Stimulated activated memory B cell treated with anti-CD40 and anti-IgM and Interleukin-4, amounts not matched to agents 10 μg/mL and 1 μg/mL and 100 μg/mL, for 72 hours (primary cell): Measurements from ENCODE around the gene MARVELD3.
"Not testable (repeated sequence)": the region's sequence is repeated elsewhere in the genome, so short reads cannot be mapped to it uniquely, and the experiment has no call there.

Source experiments
- ATAC-seq: fragments of 150-1000 bp; cut with Tn5 transposase; 2 replicates; pipeline ENCODE4 v1.10.0; 2021
- H3K27ac Mint-ChIP-seq: one replicate; pipeline ENCODE4 v1.8.0; 2022; ENCODE audit warnings: mild to moderate bottlenecking, mixed read lengths
- H3K27me3 Mint-ChIP-seq: one replicate; pipeline ENCODE4 v1.8.0; 2022; ENCODE audit warnings: mixed read lengths
- H3K36me3 Mint-ChIP-seq: one replicate; pipeline ENCODE4 v1.8.0; 2022; ENCODE audit warnings: mixed read lengths
- H3K4me1 Mint-ChIP-seq: one replicate; pipeline ENCODE4 v1.8.0; 2022; ENCODE audit warnings: mixed read lengths
- H3K4me3 Mint-ChIP-seq: one replicate; pipeline ENCODE4 v1.8.0; 2022; ENCODE audit warnings: mild to moderate bottlenecking, moderate library complexity, mixed read lengths
- H3K9me3 Mint-ChIP-seq: one replicate; pipeline ENCODE4 v1.8.0; 2022; ENCODE audit warnings: mixed read lengths

Gene MARVELD3, protein sequence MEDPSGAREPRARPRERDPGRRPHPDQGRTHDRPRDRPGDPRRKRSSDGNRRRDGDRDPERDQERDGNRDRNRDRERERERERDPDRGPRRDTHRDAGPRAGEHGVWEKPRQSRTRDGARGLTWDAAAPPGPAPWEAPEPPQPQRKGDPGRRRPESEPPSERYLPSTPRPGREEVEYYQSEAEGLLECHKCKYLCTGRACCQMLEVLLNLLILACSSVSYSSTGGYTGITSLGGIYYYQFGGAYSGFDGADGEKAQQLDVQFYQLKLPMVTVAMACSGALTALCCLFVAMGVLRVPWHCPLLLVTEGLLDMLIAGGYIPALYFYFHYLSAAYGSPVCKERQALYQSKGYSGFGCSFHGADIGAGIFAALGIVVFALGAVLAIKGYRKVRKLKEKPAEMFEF

DNA sequence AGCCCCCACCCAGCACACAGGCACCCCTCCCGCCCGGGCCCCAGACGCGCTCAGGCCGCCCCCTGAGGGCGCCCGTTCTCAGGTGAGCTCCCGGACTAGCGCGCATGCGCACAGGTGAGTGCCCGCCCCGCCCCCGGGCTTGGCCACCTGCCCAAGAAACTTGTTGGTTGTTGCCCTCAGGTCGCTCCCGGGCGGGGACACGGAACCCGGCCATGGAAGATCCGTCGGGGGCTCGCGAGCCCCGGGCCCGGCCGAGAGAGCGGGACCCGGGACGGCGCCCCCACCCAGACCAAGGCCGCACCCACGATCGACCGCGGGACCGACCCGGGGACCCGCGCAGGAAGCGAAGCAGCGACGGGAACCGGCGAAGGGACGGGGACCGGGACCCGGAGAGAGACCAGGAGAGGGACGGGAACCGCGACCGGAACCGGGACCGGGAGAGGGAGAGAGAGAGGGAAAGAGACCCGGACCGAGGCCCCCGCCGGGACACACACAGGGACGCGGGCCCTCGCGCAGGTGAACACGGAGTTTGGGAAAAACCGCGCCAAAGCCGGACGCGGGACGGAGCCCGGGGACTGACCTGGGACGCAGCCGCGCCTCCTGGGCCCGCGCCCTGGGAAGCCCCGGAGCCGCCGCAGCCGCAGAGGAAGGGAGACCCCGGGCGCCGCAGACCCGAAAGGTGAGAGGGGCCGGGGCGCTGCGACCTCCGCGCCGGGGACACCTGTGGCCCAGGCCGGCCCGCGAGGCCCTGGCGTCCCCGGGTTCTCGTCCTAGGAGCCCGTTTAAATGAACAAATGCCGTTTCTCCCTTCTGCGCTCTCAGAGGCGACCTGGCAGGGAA, at the start of gene MARVELD3:
Gene MARVELD3 (plus strand): TSS at position 167 of the 840 bp plus-strand sequence. CDS start 46 bp downstream, at position 213.
- Mint-ChIP-seq H3K4me3 (peak within 1 kb of the TSS; percentile 67), H3K27ac (no peak within 1 kb of the TSS), H3K36me3 (no peaks in the 10 kb centered on the region), H3K9me3 (peaks cover 3% of the 10 kb centered on the region), H3K4me1 (peaks cover 7% of the 10 kb centered on the region), H3K27me3 (no peaks in the 10 kb centered on the region)
- ATAC-seq, result peak; percentile 37

DNA sequence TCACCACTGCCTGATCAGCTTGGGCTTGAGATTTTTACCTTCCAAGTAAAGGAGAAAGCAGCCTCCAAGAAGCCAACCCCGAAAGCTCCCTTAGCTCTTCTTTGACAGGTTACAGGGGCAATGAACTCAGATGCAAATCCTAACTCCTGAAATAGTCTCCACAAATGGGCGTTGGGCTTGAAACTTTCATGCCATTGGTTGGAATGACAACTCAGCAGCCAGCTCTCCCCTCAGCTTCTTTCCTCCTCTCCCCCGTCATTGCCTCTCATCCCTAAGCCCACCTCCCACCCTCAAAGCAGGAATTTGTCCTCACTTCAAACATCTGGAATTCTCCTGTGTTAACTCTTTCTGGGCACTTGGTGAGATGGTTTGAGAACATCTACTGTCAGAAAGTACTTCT, 49.0 kb upstream of the MARVELD3 start, which contains the start of gene TAT:
Gene TAT (minus strand): TSS at position 122 of the 400 bp plus-strand sequence. CDS start 677 bp downstream, outside the sequence.
- Mint-ChIP-seq H3K4me3 (no peak within 1 kb of the TSS), H3K36me3 (no peaks in the 10 kb centered on the region), H3K9me3 (no peaks in the 10 kb centered on the region), H3K4me1 (peaks cover 5% of the 10 kb centered on the region), H3K27ac (no peak within 1 kb of the TSS), H3K27me3 (no peaks in the 10 kb centered on the region)
- ATAC-seq, result no peak

- not testable (repeated sequence) for H3K27ac Mint-ChIP-seq, H3K36me3 Mint-ChIP-seq, ATAC-seq, H3K27me3 Mint-ChIP-seq, H3K9me3 Mint-ChIP-seq, H3K4me3 Mint-ChIP-seq
- peaks cover 22% of the 10 kb centered on the region for H3K4me1 Mint-ChIP-seq
Observed at GRCh38 chr16:71582553-71582848, 43.5 kb upstream of the MARVELD3 start.

- no peak overlapping the region for H3K4me3 Mint-ChIP-seq
- H3K9me3 Mint-ChIP-seq, result no peaks in the 10 kb centered on the region
- peaks cover 25% of the 10 kb centered on the region for H3K4me1 Mint-ChIP-seq
- H3K36me3 Mint-ChIP-seq, result no peaks in the 10 kb centered on the region
- no peak for ATAC-seq
- peak overlapping the region; percentile 3 for H3K27ac Mint-ChIP-seq
- no peaks in the 10 kb centered on the region for H3K27me3 Mint-ChIP-seq
Observed at GRCh38 chr16:71584543-71585317, 41.3 kb upstream of the MARVELD3 start.

- peak overlapping the region; percentile 3 for H3K27ac Mint-ChIP-seq
- no peak overlapping the region for H3K4me3 Mint-ChIP-seq
- peaks cover under 1% of the 10 kb centered on the region for H3K27me3 Mint-ChIP-seq
- peaks cover 21% of the 10 kb centered on the region for H3K4me1 Mint-ChIP-seq
- ATAC-seq, result no peak
- H3K9me3 Mint-ChIP-seq, result no peaks in the 10 kb centered on the region
- no peaks in the 10 kb centered on the region for H3K36me3 Mint-ChIP-seq
Observed at GRCh38 chr16:71585318-71585703, 40.7 kb upstream of the MARVELD3 start.

DNA sequence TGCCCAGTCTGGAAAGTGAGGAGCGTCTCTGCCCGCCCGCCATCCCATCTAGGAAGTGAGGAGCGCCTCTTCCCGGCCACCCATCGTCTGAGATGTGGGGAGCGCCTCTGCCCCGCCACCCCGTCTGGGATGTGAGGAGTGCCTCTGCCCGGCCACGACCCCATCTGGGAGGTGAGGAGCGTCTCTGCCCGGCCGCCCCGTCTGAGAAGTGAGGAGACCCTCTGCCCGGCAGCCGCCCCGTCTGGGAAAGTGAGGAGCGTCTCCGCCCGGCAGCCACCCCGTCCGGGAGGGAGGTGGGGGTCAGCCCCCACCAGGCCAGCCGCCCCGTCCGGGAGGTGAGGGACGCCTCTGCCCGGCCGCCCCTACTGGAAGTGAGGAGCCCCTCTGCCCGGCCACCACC, 36.6 kb upstream of the MARVELD3 start:
- peaks cover 20% of the 10 kb centered on the region for H3K4me1 Mint-ChIP-seq
- H3K9me3 Mint-ChIP-seq, H3K4me3 Mint-ChIP-seq, ATAC-seq, H3K27ac Mint-ChIP-seq, H3K36me3 Mint-ChIP-seq: not testable (repeated sequence)
- peaks cover 29% of the 10 kb centered on the region for H3K27me3 Mint-ChIP-seq

DNA sequence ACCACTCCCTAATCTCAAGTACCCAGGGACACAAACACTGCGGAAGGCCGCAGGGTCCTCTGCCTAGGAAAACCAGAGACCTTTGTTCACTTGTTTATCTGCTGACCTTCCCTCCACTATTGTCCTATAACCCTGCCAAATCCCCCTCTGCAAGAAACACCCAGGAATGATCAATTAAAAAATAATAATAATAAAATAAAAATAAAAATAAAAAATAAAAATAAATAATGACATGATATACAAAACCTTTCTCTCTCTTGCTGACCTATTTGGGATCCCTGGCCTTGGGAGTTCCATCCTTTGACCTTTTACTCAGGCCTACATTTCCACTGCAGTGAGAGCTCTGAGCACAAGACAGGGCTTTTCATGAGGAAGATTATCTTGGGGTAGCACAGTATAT, 35.9 kb upstream of the MARVELD3 start:
- Mint-ChIP-seq H3K4me1 (peaks cover 17% of the 10 kb centered on the region), H3K27me3 (peaks cover 29% of the 10 kb centered on the region)
- ATAC-seq, H3K4me3 Mint-ChIP-seq, H3K36me3 Mint-ChIP-seq, H3K9me3 Mint-ChIP-seq, H3K27ac Mint-ChIP-seq: not testable (repeated sequence)

- Mint-ChIP-seq H3K27ac (no peak overlapping the region), H3K4me1 (peaks cover 12% of the 10 kb centered on the region), H3K4me3 (no peak overlapping the region), H3K27me3 (peaks cover 29% of the 10 kb centered on the region), H3K9me3 (no peaks in the 10 kb centered on the region), H3K36me3 (no peaks in the 10 kb centered on the region)
- ATAC-seq, result no peak
Observed at GRCh38 chr16:71590584-71590983, 35.4 kb upstream of the MARVELD3 start.

DNA sequence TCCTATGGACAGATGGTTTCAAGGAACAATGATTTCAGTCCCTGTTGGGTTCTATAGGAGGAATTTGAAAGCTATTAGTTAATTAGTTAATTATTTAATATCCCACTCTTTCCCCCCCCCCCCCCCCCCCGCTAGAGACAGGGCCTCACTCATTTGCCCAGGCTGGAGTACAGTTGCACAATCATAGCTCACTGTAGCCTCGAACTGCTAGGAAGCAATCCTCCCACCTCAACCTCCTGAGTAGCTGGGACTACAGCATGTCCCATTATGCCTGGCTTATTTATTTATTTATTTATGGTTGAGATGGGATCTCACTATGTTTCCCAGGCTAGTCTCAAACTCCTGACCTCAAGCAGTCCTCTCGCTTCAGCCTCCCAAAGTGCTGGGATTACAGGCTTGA, 34.1 kb upstream of the MARVELD3 start:
- H3K27ac Mint-ChIP-seq, result no peak overlapping the region
- no peak for ATAC-seq
- H3K9me3 Mint-ChIP-seq, result no peaks in the 10 kb centered on the region
- no peak overlapping the region for H3K4me3 Mint-ChIP-seq
- H3K4me1 Mint-ChIP-seq, result peaks cover 9% of the 10 kb centered on the region
- H3K36me3 Mint-ChIP-seq, result no peaks in the 10 kb centered on the region
- H3K27me3 Mint-ChIP-seq, result peaks cover 38% of the 10 kb centered on the region

GRCh38 chr16:71593048-71593999, 32.7 kb upstream of the MARVELD3 start:
- ATAC-seq, result no peak
- H3K4me1 Mint-ChIP-seq, result no peaks in the 10 kb centered on the region
- H3K27ac Mint-ChIP-seq, result peak overlapping the region; percentile 35
- no peak overlapping the region for H3K4me3 Mint-ChIP-seq
- peaks cover 39% of the 10 kb centered on the region for H3K27me3 Mint-ChIP-seq
- no peaks in the 10 kb centered on the region for H3K9me3 Mint-ChIP-seq
- no peaks in the 10 kb centered on the region for H3K36me3 Mint-ChIP-seq

DNA sequence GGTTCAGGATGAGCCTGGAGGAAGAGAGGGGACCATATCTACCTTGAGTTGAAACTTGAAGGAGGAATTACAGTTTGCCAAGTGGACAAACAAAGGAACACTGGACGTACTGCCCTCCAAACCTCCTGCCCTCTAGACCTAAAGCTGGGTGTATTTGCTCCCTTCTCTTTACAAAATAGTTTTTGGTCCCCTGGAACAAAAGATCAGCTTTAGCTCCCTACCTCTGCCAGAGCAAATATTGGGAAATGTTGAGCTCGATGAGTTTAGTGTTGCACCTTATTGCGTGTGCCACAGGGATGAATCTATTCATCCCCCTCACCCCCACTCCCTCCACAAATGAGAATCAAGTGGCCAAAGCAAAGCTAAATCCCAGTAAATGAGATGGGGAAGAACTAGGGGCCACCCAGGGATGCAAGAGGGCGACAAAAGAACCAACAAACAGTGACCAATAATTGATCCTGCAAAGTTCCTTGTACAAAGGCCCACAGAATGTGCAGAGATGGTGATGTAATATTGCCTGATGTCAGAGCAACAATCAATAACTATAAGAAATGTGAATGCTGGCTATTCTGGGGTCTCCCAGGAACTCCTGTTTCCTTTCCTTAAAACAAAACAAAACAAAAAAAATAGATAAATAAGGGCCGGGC, 31.9 kb upstream of the MARVELD3 start:
- no peak for ATAC-seq
- no peak overlapping the region for H3K4me3 Mint-ChIP-seq
- peaks cover 39% of the 10 kb centered on the region for H3K27me3 Mint-ChIP-seq
- H3K36me3 Mint-ChIP-seq, result no peaks in the 10 kb centered on the region
- H3K27ac Mint-ChIP-seq, result no peak overlapping the region
- peaks cover 5% of the 10 kb centered on the region for H3K9me3 Mint-ChIP-seq
- no peaks in the 10 kb centered on the region for H3K4me1 Mint-ChIP-seq

GRCh38 chr16:71595340-71595826, 30.6 kb upstream of the MARVELD3 start:
- H3K27me3 Mint-ChIP-seq, result peaks cover 38% of the 10 kb centered on the region
- H3K4me1 Mint-ChIP-seq, H3K27ac Mint-ChIP-seq, H3K4me3 Mint-ChIP-seq, H3K36me3 Mint-ChIP-seq, ATAC-seq, H3K9me3 Mint-ChIP-seq: not testable (repeated sequence)

- not testable (repeated sequence) for H3K27ac Mint-ChIP-seq, H3K36me3 Mint-ChIP-seq, H3K4me3 Mint-ChIP-seq, H3K9me3 Mint-ChIP-seq, H3K4me1 Mint-ChIP-seq, ATAC-seq
- H3K27me3 Mint-ChIP-seq, result peaks cover 16% of the 10 kb centered on the region
Observed at GRCh38 chr16:71598426-71598825, 27.6 kb upstream of the MARVELD3 start.

GRCh38 chr16:71600822-71601221, 25.2 kb upstream of the MARVELD3 start:
- no peaks in the 10 kb centered on the region for H3K36me3 Mint-ChIP-seq
- H3K4me3 Mint-ChIP-seq, result no peak overlapping the region
- H3K9me3 Mint-ChIP-seq, result peaks cover 7% of the 10 kb centered on the region
- no peak for ATAC-seq
- H3K4me1 Mint-ChIP-seq, result no peaks in the 10 kb centered on the region
- H3K27ac Mint-ChIP-seq, result no peak overlapping the region
- H3K27me3 Mint-ChIP-seq, result peaks cover 10% of the 10 kb centered on the region
